Common myeloid progenitor, CD34-positive (primary cell): ENCODE results near the gene GSTT4.
"Not testable (repeated sequence)": the region's sequence is repeated elsewhere in the genome, so short reads cannot be mapped to it uniquely, and the experiment has no call there.

Source experiments
- CTCF ChIA-PET: fragments of 350-600 bp; sonication (Branson Sonifier 250); formaldehyde crosslinking; loops from one replicate; lab custom pipeline; 2021; ENCODE audit warnings: antibody characterized with exemption; lab: Charles Lee
- POLR2A ChIA-PET: fragments of 350-600 bp; sonication (Branson Sonifier 250); formaldehyde crosslinking; loops from one replicate; lab custom pipeline; 2021; ENCODE audit warnings: antibody characterized with exemption; lab: Charles Lee
- DNase-seq, 3 donors: peaks; one replicate each; pipeline versions ENCODE4 v3.0.0 to v3.0.0-alpha.2; 2013
- H3K27ac ChIP-seq, 2 experiments: 1 replicate in 1 of 2; 2 replicates in 1 of 2; pipeline ENCODE4 v1.7.0; 2013; ENCODE audit warnings: inconsistent platforms in 2 of 2, low read length in 2 of 2, mild to moderate bottlenecking in 2 of 2, low read depth in 1 of 2, moderate library complexity in 1 of 2; ENCODE audit not compliant: severe bottlenecking in 2 of 2, insufficient read depth in 1 of 2, poor library complexity in 1 of 2
- H3K27me3 ChIP-seq, 5 experiments: replicated peaks in 2 of 5; 1 replicate in 3 of 5; 2 replicates in 2 of 5; pipeline versions ENCODE4 v1.6.1 to v1.7.0; 2013; ENCODE audit warnings: low read length in 4 of 5, mild to moderate bottlenecking in 2 of 5, moderate library complexity in 2 of 5, inconsistent platforms in 1 of 5; ENCODE audit not compliant: insufficient read depth in 5 of 5, control insufficient read depth in 4 of 5
- H3K36me3 ChIP-seq, 4 experiments: 1 replicate in 2 of 4; 2 replicates in 2 of 4; pipeline versions ENCODE4 v1.6.1 to v1.7.0; 2013; ENCODE audit warnings: low read length in 3 of 4, control low read depth in 1 of 4, mild to moderate bottlenecking in 1 of 4; ENCODE audit not compliant: control insufficient read depth in 4 of 4, insufficient read depth in 4 of 4
- H3K4me1 ChIP-seq, 4 experiments: 1 replicate in 3 of 4; 2 replicates in 1 of 4; pipeline versions ENCODE4 v1.6.1 to v1.7.1; 2013; ENCODE audit warnings: low read length in 3 of 4, mild to moderate bottlenecking in 3 of 4, control low read depth in 1 of 4, inconsistent platforms in 1 of 4, moderate library complexity in 1 of 4; ENCODE audit not compliant: control insufficient read depth in 4 of 4, insufficient read depth in 4 of 4; ENCODE audit errors: control extremely low read depth in 1 of 4
- H3K4me3 ChIP-seq, 7 experiments: 1 replicate in 4 of 7; 2 replicates in 3 of 7; pipeline versions ENCODE4 v1.5.1 to v1.7.0; 2013; ENCODE audit warnings: mild to moderate bottlenecking in 7 of 7, low read length in 6 of 7, moderate library complexity in 6 of 7, inconsistent platforms in 2 of 7, low read depth in 2 of 7, control low read depth in 1 of 7; ENCODE audit not compliant: insufficient read depth in 4 of 7, control insufficient read depth in 1 of 7; ENCODE audit errors: extremely low read depth in 1 of 7
- H3K9me3 ChIP-seq, 5 experiments: 1 replicate in 4 of 5; 2 replicates in 1 of 5; pipeline versions ENCODE4 v1.6.1 to v1.7.1; 2013; ENCODE audit warnings: low read length in 4 of 5, mild to moderate bottlenecking in 2 of 5, inconsistent platforms in 1 of 5, low read depth in 1 of 5, moderate library complexity in 1 of 5; ENCODE audit not compliant: control insufficient read depth in 4 of 5, insufficient read depth in 2 of 5; ENCODE audit errors: control extremely low read depth in 1 of 5
- WGBS: methylation state at CpG from one replicate; pipeline ENCODE4 v1.1.5; 2013; ENCODE audit not compliant: insufficient coverage; 5-methylcytosine and 5-hydroxymethylcytosine counted together

GSTT4 gene

GRCh38 chr22:23979557-23980240 lies 25.6 kb downstream of the GSTT4 start, which contains the start of gene GSTT2:
Gene GSTT2 (plus strand): TSS chr22:23980134.
- no CpG with 5 or more reads among the region's 41 CpGs for WGBS
- H3K4me3 ChIP-seq, result not testable (repeated sequence)

GRCh38 chr22:23977304-23977703 lies 27.9 kb downstream of the GSTT4 start:
- H3K4me3 ChIP-seq, H3K27ac ChIP-seq, H3K9me3 ChIP-seq, DNase-seq, H3K27me3 ChIP-seq, POLR2A ChIA-PET, H3K36me3 ChIP-seq, H3K4me1 ChIP-seq, CTCF ChIA-PET: not testable (repeated sequence)
- no CpG with 5 or more reads among the region's 12 CpGs for WGBS

More at GRCh38 chr22:23979557-23980240, 25.6 kb downstream of the GSTT4 start, which contains the start of gene GSTT2:
- H3K27me3 ChIP-seq, H3K27ac ChIP-seq, H3K4me1 ChIP-seq, H3K36me3 ChIP-seq, POLR2A ChIA-PET, CTCF ChIA-PET, H3K9me3 ChIP-seq, DNase-seq: not testable (repeated sequence)

GRCh38 chr22:23974836-23975352 lies 30.4 kb downstream of the GSTT4 start:
- no CpG with 5 or more reads among the region's 27 CpGs for WGBS
- H3K36me3 ChIP-seq, result peaks cover 7 to 21% (median 18%) of the 10 kb centered on the region in 4 experiments
- H3K27me3 ChIP-seq, DNase-seq, H3K9me3 ChIP-seq, POLR2A ChIA-PET, CTCF ChIA-PET, H3K27ac ChIP-seq, H3K4me1 ChIP-seq, H3K4me3 ChIP-seq: not testable (repeated sequence)

- H3K4me3 ChIP-seq, H3K27me3 ChIP-seq, H3K27ac ChIP-seq, DNase-seq, H3K4me1 ChIP-seq, CTCF ChIA-PET, H3K9me3 ChIP-seq, POLR2A ChIA-PET: not testable (repeated sequence)
- peaks cover 7 to 26% (median 23%) of the 10 kb centered on the region in 4 experiments for H3K36me3 ChIP-seq
- no CpG with 5 or more reads among the region's 29 CpGs for WGBS
Measured at GRCh38 chr22:23974345-23974744, 30.9 kb downstream of the GSTT4 start, which contains the start of gene DDT. Gene DDT (minus strand): TSS chr22:23974441. CDS start chr22:23974414, 27 bp downstream.

GRCh38 chr22:23971927-23972326 lies 33.3 kb downstream of the GSTT4 start:
- H3K4me3 ChIP-seq, H3K4me1 ChIP-seq, POLR2A ChIA-PET, DNase-seq, H3K27ac ChIP-seq, H3K27me3 ChIP-seq, CTCF ChIA-PET, H3K9me3 ChIP-seq: not testable (repeated sequence)
- H3K36me3 ChIP-seq, result peaks cover 7 to 30% (median 25%) of the 10 kb centered on the region in 4 experiments
- WGBS, result 100% methylated on average over 1 of the region's 3 CpGs

DNA sequence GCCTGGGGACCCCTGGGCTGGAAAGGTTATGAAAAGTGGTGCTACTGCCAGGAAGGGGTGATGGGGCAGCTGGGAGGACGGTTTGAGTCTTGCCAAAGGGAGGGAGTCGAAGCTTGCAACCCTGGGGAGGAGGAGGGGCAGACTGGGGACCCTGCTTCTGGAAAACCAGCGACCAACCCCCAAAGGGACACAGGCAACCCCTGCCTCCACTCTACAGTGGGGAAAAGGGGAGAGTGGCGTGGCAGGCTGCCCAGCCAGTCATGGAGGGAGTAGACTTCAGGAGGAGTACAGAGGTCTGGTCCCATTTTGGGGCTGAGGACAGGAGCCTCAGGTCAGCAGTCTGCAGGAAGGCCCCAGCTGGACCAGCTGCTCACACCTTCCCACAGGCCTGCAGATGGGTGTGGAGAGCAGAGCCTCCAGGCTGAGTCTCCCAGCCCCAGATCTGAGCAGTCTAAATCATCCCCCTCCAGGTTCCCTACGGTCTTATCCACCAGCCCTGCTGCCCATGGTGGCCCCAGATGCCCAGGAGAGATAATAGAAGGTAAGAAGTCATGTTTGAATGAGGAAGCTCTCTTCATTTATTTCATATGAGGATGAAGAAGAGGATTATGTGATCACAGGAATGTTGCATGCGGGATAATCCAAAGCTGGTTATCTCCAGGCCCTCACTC lies 34.3 kb downstream of the GSTT4 start:
- Histone ChIP-seq H3K27me3 (no peaks in the 10 kb centered on the region), H3K36me3 (peaks cover 7 to 30% (median 25%) of the 10 kb centered on the region in 4 experiments), H3K4me3 (no peak overlapping the region), H3K9me3 (no peaks in the 10 kb centered on the region), H3K4me1 (no peaks in the 10 kb centered on the region), H3K27ac (no peak overlapping the region)
- ChIA-PET CTCF (no interaction called here), POLR2A (no interaction called here)
- DNase-seq, result no peak
- 91% methylated on average over 4 of the region's 6 CpGs for WGBS

GRCh38 chr22:23970201-23970641 lies 35.0 kb downstream of the GSTT4 start:
- DNase-seq, result no peak
- ChIA-PET POLR2A (no interaction called here), CTCF (no interaction called here)
- no peaks in the 10 kb centered on the region for H3K9me3 ChIP-seq
- no peaks in the 10 kb centered on the region for H3K4me1 ChIP-seq
- H3K27ac ChIP-seq, result no peak overlapping the region
- H3K4me3 ChIP-seq, result no peak overlapping the region
- H3K36me3 ChIP-seq, result peaks cover 7 to 30% (median 25%) of the 10 kb centered on the region in 4 experiments
- WGBS, result 97% methylated on average over 4 of the region's 5 CpGs
- H3K27me3 ChIP-seq, result no peaks in the 10 kb centered on the region
